Neutrophil (primary cell): ENCODE results near the gene CMTM1.

Experiments
- H3K27ac ChIP-seq: fragments of 200-600 bp; sonication (generic); 2 replicates; pipeline ENCODE4 v1.5.1; 2016; ENCODE audit warnings: mild to moderate bottlenecking, moderate library complexity
- H3K27me3 ChIP-seq: fragments of 200-600 bp; sonication (generic); 2 replicates; pipeline ENCODE4 v1.6.0; 2016; ENCODE audit warnings: mild to moderate bottlenecking
- H3K36me3 ChIP-seq: fragments of 200-600 bp; sonication (generic); 2 replicates; pipeline ENCODE4 v1.5.1; 2017
- H3K4me1 ChIP-seq, 2 experiments: fragments of 200-600 bp in 1 of 2; sonication (generic) in 1 of 2; 1 replicate in 1 of 2; 2 replicates in 1 of 2; pipeline versions ENCODE4 v1.5.1 to v1.6.1; 2013 to 2016; ENCODE audit warnings: low read depth in 1 of 2, low read length in 1 of 2, mild to moderate bottlenecking in 1 of 2, moderate library complexity in 1 of 2; ENCODE audit not compliant: control insufficient read depth in 1 of 2, insufficient read depth in 1 of 2
- H3K4me3 ChIP-seq, 2 experiments: fragments of 200-600 bp in 1 of 2; sonication (generic) in 1 of 2; 1 replicate in 1 of 2; 2 replicates in 1 of 2; pipeline ENCODE4 v1.5.1; 2013 to 2016; ENCODE audit warnings: low read depth in 1 of 2, low read length in 1 of 2, mild to moderate bottlenecking in 1 of 2, moderate library complexity in 1 of 2
- H3K9me3 ChIP-seq: fragments of 200-600 bp; sonication (generic); 2 replicates; pipeline ENCODE4 v1.5.1; 2016
- CTCF ChIP-seq: fragments of 200-600 bp; sonication (generic); IDR thresholded peaks from 2 replicates; pipeline ENCODE4 v1.5.1; 2016; ENCODE audit warnings: antibody characterized with exemption

Gene CMTM1

GRCh38 chr16:66585481-66586239 is 19.4 kb downstream of the CMTM1 start:
- Histone ChIP-seq H3K36me3 (peaks cover 15% of the 10 kb centered on the region), H3K4me3 (peak overlapping the region; percentile 69 to 79), H3K27me3 (peaks cover 9% of the 10 kb centered on the region), H3K4me1 (peaks cover 54 to 63% of the 10 kb centered on the region in 2 experiments), H3K27ac (peak overlapping the region; percentile 90), H3K9me3 (no peaks in the 10 kb centered on the region)
- no peak for TF ChIP-seq CTCF

- TF ChIP-seq CTCF, result no peak
- Histone ChIP-seq H3K27me3 (no peaks in the 10 kb centered on the region), H3K9me3 (no peaks in the 10 kb centered on the region), H3K36me3 (peaks cover 21% of the 10 kb centered on the region), H3K4me3 (peak overlapping the region; percentile 69 to 79), H3K4me1 (peaks cover 61 to 74% of the 10 kb centered on the region in 2 experiments), H3K27ac (peak overlapping the region; percentile 90)
These were observed 21.8 kb downstream of the CMTM1 start for GRCh38 chr16:66587881-66588600.

GRCh38 chr16:66588981-66589713 is 22.9 kb downstream of the CMTM1 start:
- TF ChIP-seq CTCF, result peak; percentile 90
- H3K27ac ChIP-seq, result peak overlapping the region; percentile 90
- no peaks in the 10 kb centered on the region for H3K9me3 ChIP-seq
- H3K4me1 ChIP-seq, result peaks cover 55 to 74% of the 10 kb centered on the region in 2 experiments
- peaks cover 21% of the 10 kb centered on the region for H3K36me3 ChIP-seq
- no peaks in the 10 kb centered on the region for H3K27me3 ChIP-seq
- peak overlapping the region; percentile 69 to 79 for H3K4me3 ChIP-seq

- Histone ChIP-seq H3K36me3 (peaks cover 21% of the 10 kb centered on the region), H3K27me3 (no peaks in the 10 kb centered on the region), H3K9me3 (no peaks in the 10 kb centered on the region), H3K27ac (peak overlapping the region; percentile 90), H3K4me3 (peak overlapping the region; percentile 50 to 79), H3K4me1 (peaks cover 43 to 64% of the 10 kb centered on the region in 2 experiments)
- no peak for TF ChIP-seq CTCF
These were observed 24.1 kb downstream of the CMTM1 start for GRCh38 chr16:66590322-66590721.

GRCh38 chr16:66591018-66591417 is 24.8 kb downstream of the CMTM1 start:
- Histone ChIP-seq H3K36me3 (peaks cover 21% of the 10 kb centered on the region), H3K4me1 (peaks cover 36 to 57% of the 10 kb centered on the region in 2 experiments)
- no peak for TF ChIP-seq CTCF

More at GRCh38 chr16:66591018-66591417, 24.8 kb downstream of the CMTM1 start:
- Histone ChIP-seq H3K27me3 (no peaks in the 10 kb centered on the region), H3K27ac (peak overlapping the region; percentile 90), H3K9me3 (no peaks in the 10 kb centered on the region), H3K4me3 (peak overlapping the region in 1 of 2 experiments; percentile 79)
